ENCODE data around the gene PRDM4.

Gene PRDM4

DNA sequence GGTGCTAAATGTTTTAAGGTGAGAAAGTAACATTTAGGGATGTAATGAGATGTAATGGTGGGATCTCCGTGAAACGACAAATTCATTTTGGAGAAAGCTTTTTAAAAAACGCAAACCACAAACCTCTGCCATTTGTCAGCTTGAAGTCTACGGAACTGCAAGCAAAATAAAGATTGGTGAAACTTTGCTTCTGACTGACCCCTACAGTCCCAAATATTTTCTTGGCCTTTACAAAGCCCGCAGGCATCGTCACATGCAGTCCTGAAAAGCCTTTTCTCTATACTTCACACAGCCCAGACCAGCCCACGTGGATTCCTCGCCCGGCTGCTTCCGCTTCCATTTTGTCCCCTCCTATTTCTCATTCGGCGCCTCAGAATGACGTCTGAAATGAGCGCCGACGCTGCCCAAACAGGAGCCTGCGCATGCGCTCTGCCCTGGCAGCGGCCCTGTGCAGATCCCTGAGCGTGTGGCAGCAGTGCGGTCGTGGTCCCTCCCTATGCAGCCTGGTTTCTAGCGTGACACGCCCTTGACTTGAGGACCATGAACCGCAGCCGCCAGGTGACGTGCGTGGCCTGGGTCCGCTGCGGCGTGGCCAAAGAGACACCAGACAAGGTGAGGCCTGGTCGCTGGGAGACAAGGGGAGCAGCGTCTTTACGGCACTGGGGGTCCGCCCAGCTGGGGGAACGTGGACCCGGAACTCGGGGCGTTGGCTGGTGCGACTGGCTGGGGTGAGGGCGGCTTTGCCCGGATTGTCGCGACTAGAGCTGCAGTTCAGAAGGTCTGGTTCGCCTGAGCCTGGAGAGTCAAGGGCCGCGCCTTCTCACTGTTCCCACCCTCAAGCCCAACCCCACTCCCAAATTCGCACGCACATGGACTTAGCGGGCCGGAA, 75.3 kb downstream of the PRDM4 start, which contains the start of gene PWP1:
TSS of gene PWP1 (plus strand) at position 440 of the 889 bp plus-strand sequence. CDS start at position 541, 101 bp downstream.
- FAIRE-seq: no peak

DNA sequence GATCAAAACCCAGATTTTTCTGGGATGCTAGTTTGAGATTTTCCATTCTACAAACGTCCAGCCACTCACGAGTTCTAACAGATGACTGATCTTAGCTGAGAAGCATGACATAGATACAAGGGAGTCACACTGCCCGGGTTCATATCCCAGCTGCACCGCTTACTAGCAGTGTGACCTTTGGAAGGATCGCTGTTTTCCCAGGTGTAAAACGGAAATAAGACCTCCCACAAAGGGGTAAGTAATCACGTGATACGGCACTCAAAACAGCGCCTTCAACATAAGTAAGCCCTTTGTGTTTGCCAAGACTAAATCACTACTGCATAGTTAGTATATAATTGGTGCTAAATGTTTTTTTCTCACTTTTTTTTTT, 76.0 kb downstream of the PRDM4 start:
- FAIRE-seq: no peak

DNA sequence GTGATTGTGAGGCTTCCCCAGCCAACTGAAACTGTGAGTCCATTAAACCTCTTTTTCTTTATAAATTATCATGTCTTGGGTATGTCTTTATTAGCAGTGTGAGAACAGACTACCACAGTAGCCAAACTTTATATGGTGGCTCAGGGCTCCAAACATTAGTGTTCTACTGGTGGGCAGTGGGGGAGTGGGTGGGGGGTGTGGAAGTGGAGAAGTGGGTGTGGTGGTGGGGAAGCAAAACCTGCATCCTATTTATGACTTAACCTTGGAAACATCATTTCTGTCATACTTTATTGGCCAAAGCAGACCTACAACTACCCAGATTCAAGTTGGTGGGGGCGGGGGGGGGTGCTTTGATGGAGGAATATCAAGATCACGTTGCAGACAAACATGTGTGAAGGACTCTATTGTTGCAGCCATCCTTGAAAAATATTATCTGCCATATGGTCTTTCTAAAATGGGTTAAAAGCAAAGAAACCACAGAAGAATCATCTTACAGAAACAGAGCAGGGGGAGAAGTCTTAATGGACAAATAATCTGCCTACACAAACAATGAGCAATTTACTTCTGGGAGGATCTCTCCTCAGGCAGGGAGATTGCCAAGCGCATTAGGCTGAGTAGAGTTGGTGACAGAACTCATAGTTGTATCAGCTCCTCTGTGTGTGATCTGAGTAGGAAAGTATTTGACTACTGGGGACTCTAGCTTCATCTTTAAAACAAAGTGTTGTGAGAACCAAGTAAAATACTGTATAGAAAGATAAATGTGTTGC, 76.7 kb downstream of the PRDM4 start:
- no peak for FAIRE-seq

Data from islet of Langerhans (tissue), 1 donor.